GM12865 (cell line): Measurements from ENCODE around the gene ENPP1.

ENCODE experiments used
- DNase-seq: peaks from one replicate; pipeline ENCODE4 v3.0.0; 2010; ENCODE audit warnings: low read depth
- H3K4me3 ChIP-seq: 2 replicates; pipeline ENCODE4 v1.5.1; 2011; ENCODE audit warnings: mild to moderate bottlenecking, low read depth, low read length, control low read depth
- TF ChIP-seq, protein P1 (sequence below): IDR thresholded peaks from 2 replicates; pipeline ENCODE4 v1.5.1; 2011; ENCODE audit warnings: low read length, control low read depth, low read depth, inconsistent platforms; ENCODE audit not compliant: insufficient read depth; ENCODE audit errors: missing control alignments

The ENPP1 gene

DNA sequence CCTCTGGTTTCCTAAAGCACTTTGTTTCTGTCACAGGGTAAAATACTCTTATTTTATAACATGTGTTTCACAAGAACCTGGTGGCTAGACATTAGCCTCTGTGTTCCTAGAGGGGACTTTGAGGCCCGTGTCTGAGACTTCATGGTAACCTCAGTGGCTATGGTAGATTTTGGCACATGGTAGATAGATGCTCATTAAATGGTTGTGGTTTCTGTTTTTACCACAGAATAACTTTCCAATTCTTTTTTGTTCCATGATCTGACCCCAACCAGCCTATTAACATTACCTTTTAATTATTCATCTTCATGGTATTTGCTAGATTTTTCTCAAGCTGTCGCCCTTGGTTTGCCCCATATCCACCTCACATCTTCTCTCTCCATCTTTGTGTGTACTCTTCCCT lies 109.0 kb downstream of the ENPP1 start:
- DNase-seq = no peak
- H3K4me3 ChIP-seq = no peak overlapping the region
- TF ChIP-seq, protein P1, sequence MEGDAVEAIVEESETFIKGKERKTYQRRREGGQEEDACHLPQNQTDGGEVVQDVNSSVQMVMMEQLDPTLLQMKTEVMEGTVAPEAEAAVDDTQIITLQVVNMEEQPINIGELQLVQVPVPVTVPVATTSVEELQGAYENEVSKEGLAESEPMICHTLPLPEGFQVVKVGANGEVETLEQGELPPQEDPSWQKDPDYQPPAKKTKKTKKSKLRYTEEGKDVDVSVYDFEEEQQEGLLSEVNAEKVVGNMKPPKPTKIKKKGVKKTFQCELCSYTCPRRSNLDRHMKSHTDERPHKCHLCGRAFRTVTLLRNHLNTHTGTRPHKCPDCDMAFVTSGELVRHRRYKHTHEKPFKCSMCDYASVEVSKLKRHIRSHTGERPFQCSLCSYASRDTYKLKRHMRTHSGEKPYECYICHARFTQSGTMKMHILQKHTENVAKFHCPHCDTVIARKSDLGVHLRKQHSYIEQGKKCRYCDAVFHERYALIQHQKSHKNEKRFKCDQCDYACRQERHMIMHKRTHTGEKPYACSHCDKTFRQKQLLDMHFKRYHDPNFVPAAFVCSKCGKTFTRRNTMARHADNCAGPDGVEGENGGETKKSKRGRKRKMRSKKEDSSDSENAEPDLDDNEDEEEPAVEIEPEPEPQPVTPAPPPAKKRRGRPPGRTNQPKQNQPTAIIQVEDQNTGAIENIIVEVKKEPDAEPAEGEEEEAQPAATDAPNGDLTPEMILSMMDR = no peak

DNA sequence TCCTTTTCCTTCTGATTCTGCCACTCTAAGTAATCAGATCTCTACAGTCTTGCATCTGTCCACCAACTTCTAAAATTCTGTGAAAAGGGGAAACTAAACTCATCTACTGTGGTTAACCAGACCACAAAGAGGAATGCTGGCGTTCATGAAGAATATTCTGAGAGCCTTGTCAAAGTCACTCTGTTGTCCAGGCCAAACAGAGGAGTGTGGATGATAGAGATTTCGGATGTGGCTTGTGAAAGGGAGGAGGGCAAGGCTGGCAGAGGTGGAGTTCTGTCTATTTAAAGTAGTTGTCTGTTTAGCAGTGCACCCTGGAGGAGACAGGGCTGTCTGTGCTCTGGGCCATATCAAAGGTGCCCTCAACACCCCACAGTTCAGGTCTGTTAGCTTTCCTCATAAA lies 109.5 kb downstream of the ENPP1 start:
- DNase-seq = no peak

DNA sequence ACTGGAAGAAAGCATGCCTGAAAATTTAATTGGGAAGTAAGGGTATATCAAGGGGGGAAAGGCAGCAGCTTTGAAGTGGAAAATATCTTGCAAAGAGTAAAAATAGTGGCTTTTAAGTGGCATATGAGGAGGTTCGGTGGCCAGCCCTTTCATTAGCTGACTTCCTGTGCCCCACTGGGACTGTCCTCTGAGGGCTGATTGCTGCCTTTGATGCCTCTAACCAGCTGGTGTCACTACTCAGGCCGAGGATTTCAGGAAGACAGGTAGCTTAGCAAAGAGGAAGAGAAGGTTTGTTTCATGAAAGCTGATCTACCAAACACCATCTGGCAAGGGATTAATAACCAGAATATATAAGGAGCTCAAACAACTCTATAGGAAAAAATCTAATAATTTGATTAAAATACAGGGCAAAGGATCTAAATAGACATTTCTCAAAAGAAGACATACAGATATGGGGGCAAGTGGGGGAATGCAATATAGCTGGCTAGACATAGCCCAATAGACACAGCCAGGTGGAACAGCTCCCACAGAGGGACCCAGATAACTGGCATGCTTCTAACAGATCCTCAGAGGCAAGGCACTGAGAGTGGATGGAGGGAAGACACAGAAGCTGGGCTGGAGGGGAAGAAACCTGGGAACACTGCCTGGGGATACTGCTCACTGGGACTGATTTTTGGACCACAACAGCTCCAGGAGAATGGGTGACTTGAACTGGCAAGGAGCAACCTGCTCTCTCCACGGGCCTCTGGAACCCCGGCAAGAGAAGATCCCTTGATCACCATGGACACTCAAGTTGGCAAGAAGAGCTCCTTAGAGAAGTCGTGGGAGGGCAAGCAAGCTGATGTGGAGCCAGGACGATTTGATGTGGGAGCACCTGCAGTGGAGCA lies 110.2 kb downstream of the ENPP1 start:
- no peak overlapping the region for H3K4me3 ChIP-seq
- DNase-seq = no peak
- TF ChIP-seq, protein P1 = no peak

More for the DNA sequence above, 109.5 kb downstream of the ENPP1 start:
- no peak overlapping the region for H3K4me3 ChIP-seq
- TF ChIP-seq, protein P1 = no peak

DNA sequence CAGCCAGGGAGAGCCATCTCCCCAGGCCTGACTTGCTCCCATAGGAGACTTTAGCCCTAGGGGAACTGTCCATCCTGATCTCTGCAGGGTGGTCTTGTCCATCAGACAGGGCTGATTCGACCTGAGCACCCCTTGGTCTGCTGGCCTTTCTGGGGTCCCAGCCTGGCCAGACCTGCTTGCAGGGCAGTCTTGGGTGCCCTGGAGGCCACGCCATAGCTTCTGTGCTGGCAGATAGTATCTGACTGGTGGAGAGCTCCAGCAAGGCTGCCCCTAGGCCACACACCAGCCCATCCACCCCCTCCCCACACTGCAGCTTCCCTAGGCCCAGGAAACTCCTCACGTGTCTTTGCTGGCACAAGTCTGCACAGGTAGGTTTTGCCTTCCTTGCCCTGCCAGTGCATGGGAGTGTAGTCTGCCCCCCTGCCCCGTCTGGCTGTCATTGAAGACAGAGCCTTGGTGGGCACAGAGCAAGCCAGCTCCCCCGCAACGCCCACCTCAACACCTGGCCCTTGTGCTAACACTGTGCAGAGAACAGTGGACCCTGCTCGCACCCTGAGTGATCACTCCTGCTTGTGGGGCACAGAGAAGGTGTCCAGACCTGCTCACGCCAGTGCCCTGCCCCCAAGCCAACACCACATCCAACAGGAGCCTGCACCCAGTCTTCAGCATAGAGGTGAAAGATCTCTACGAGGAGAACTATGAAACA lies 111.0 kb downstream of the ENPP1 start:
- TF ChIP-seq, protein P1 = no peak
- H3K4me3 ChIP-seq = no peak overlapping the region
- DNase-seq = no peak

DNA sequence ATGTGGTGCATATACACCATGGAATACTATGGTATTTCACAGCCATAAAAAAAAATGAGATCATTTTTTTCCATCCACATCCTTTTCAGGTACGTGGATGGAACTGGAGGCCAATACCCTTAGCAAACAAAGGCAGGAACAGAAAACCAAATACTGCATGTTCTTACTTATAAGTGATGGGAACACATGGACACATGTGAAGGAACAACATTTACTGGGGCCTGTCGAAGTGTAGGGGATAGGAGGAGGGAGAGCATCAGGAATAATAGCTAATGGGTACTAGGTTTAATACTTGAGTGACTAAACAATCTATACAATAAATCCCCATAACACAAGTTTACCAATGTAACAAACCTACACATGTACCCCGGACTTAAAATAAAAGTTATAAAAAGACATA lies 112.8 kb downstream of the ENPP1 start:
- DNase-seq = no peak
- TF ChIP-seq, protein P1 = no peak
- H3K4me3 ChIP-seq = no peak overlapping the region

DNA sequence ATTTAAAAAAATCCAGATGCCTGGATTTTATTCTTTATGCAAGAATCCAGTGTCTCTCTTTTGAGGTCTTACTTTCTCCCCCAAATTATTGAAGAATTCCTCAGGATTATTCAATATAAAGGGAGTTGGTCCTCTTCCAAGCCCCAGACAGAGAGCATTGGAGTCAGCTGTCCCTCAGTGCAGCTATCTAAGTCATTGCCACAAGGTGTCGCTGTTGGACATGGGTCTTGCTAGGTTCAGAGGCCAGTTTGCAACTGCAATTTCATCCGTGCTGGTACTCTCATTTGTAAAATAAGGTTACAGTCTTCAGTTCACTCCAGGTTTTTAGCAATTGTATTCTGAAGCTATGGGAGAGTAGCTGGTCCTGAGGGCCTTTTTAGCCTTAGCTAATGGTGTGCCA lies 115.5 kb downstream of the ENPP1 start:
- no peak overlapping the region for H3K4me3 ChIP-seq
- TF ChIP-seq, protein P1 = peak; percentile 70
- peak; percentile 74 for DNase-seq
